SKM-1 (cell line): ENCODE data around the gene MICU2.

ENCODE experiments used
- DNase-seq: peaks from one replicate; lab custom pipeline; 2025; ENCODE audit not compliant: unreplicated experiment; lab: John Stamatoyannopoulos, UW

Gene MICU2

GRCh38 chr13:21548577-21548976, 55.4 kb downstream of the MICU2 start:
- no peak for DNase-seq

GRCh38 chr13:21546372-21546771, 57.6 kb downstream of the MICU2 start:
- DNase-seq, result no peak

- no peak for DNase-seq
These were observed 59.5 kb downstream of the MICU2 start for GRCh38 chr13:21544515-21544914.

GRCh38 chr13:21542563-21542962, 61.4 kb downstream of the MICU2 start:
- DNase-seq, result no peak

GRCh38 chr13:21541980-21542379, 62.0 kb downstream of the MICU2 start:
- DNase-seq, result no peak

- DNase-seq, result no peak
These were observed 62.7 kb downstream of the MICU2 start for GRCh38 chr13:21541271-21541670.

- DNase-seq, result no peak
These were observed 64.3 kb downstream of the MICU2 start for GRCh38 chr13:21539687-21540086.

GRCh38 chr13:21538753-21539152, 65.2 kb downstream of the MICU2 start:
- DNase-seq, result no peak

GRCh38 chr13:21538280-21538679, 65.7 kb downstream of the MICU2 start:
- no peak for DNase-seq

- no peak for DNase-seq
These were observed 66.9 kb downstream of the MICU2 start for GRCh38 chr13:21537105-21537504.

GRCh38 chr13:21534760-21535159, 69.2 kb downstream of the MICU2 start:
- no peak for DNase-seq

GRCh38 chr13:21531455-21531854, 72.5 kb downstream of the MICU2 start:
- no peak for DNase-seq

GRCh38 chr13:21530656-21531055, 73.3 kb downstream of the MICU2 start:
- no peak for DNase-seq

GRCh38 chr13:21529146-21529893, 74.7 kb downstream of the MICU2 start:
- DNase-seq, result no peak

GRCh38 chr13:21528616-21529015, 75.4 kb downstream of the MICU2 start:
- no peak for DNase-seq

- DNase-seq, result no peak
These were observed 77.0 kb downstream of the MICU2 start for GRCh38 chr13:21526707-21527540.

- DNase-seq, result no peak
These were observed 81.1 kb downstream of the MICU2 start for GRCh38 chr13:21522847-21523246.

GRCh38 chr13:21522130-21522529, 81.8 kb downstream of the MICU2 start:
- no peak for DNase-seq

GRCh38 chr13:21518617-21519144, 85.3 kb downstream of the MICU2 start:
- no peak for DNase-seq

GRCh38 chr13:21517576-21517975, 86.4 kb downstream of the MICU2 start:
- DNase-seq, result no peak

GRCh38 chr13:21516805-21517204, 87.2 kb downstream of the MICU2 start:
- no peak for DNase-seq

- DNase-seq, result no peak
These were observed 92.1 kb downstream of the MICU2 start for GRCh38 chr13:21511849-21512248.
